ENCODE results near the gene EPHA5. TPM values are rescaled to one million over a fixed set of nuclear protein-coding genes. Genes with fewer than 3 reads are reported as not detected.

Gene EPHA5
- total and polyA plus RNA-seq, 9 of the 15 experiments (the other 6 are each of a cell fraction or from before 2014, with no cell fraction given), result 0.04 TPM; not detected in 8

DNA sequence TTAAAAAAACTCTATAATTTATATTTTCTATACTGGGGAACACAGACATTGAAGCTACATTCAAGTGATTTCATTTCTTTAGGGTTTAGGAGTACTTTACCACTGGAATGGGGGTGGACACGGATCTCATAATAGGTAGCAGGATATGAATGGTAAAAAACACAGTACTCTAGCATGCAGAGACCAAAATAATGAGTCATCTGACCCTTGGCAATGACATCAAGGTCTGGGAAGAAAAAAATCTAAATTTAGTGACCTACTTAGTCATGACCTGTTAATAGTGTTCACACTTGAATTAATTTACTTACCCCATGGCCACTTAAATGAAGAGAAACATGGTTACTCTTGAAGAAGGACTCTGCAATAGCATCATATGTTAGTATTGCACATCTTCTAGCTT, 187.9 kb downstream of the EPHA5 start (continued):
- TF ChIP-seq, protein P1, sequence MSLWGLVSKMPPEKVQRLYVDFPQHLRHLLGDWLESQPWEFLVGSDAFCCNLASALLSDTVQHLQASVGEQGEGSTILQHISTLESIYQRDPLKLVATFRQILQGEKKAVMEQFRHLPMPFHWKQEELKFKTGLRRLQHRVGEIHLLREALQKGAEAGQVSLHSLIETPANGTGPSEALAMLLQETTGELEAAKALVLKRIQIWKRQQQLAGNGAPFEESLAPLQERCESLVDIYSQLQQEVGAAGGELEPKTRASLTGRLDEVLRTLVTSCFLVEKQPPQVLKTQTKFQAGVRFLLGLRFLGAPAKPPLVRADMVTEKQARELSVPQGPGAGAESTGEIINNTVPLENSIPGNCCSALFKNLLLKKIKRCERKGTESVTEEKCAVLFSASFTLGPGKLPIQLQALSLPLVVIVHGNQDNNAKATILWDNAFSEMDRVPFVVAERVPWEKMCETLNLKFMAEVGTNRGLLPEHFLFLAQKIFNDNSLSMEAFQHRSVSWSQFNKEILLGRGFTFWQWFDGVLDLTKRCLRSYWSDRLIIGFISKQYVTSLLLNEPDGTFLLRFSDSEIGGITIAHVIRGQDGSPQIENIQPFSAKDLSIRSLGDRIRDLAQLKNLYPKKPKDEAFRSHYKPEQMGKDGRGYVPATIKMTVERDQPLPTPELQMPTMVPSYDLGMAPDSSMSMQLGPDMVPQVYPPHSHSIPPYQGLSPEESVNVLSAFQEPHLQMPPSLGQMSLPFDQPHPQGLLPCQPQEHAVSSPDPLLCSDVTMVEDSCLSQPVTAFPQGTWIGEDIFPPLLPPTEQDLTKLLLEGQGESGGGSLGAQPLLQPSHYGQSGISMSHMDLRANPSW (CRISPR knock-in tag; IDR thresholded peaks at IDR 0.05), result no peak
- no peak for TF ChIP-seq ZNF76 (CRISPR knock-in tag; IDR thresholded peaks at IDR 0.05; ENCODE audit: borderline replicate concordance)

DNA sequence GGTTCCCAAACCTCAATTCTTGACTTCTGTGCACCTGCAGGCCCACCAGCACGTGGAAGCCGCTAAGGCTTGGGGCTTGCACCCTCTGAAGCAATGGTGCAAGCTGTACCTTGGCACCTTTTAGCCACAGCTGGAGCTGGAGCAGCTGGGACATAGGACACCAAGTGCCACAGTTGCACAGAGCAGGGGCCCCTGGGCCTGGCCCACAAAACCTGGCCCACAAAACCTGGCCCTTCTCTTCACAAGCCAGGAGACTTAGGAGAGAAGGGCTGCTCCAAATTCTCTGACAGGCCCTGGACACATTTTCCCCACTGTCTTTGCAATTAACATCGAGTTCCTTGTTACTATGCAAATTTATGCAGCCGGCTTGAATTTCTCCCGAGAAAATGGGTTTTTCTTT, 197.8 kb downstream of the EPHA5 start:
- TF ChIP-seq NEUROD1 (IDR thresholded peaks at IDR 0.05; ENCODE audit: borderline replicate concordance, low read depth, low read length, partially characterized antibody) (no peak), ZSCAN29 (IDR thresholded peaks at IDR 0.05) (no peak), ASH1L (IDR thresholded peaks at IDR 0.05; ENCODE audit: borderline replicate concordance, low read depth, partially characterized antibody) (no peak), ETV6 (IDR thresholded peaks at IDR 0.05; ENCODE audit: borderline replicate concordance in 1 of 2, low read depth in 2 of 2, low read length in 1 of 2) (no peak), ETV6 (CRISPR knock-in tag; IDR thresholded peaks at IDR 0.05; ENCODE audit: borderline replicate concordance) (no peak), BRD4 (IDR thresholded peaks at IDR 0.05) (no peak), ZNF507 (tag; conservative IDR thresholded peaks at IDR 0.05) (no peak), ZNF24 (IDR thresholded peaks at IDR 0.05) (no peak), ZNF23 (CRISPR knock-in tag; IDR thresholded peaks at IDR 0.05) (no peak), RBM17 (IDR thresholded peaks at IDR 0.05; ENCODE audit: borderline replicate concordance, low read depth, low read length) (no peak), U2AF1 (optimal IDR thresholded peaks at IDR 0.05; ENCODE audit: low read depth, low read length) (no peak), NELFE (IDR thresholded peaks at IDR 0.05; ENCODE audit: insufficient read depth, insufficient read length) (no peak)
- TF ChIP-seq, protein P2, sequence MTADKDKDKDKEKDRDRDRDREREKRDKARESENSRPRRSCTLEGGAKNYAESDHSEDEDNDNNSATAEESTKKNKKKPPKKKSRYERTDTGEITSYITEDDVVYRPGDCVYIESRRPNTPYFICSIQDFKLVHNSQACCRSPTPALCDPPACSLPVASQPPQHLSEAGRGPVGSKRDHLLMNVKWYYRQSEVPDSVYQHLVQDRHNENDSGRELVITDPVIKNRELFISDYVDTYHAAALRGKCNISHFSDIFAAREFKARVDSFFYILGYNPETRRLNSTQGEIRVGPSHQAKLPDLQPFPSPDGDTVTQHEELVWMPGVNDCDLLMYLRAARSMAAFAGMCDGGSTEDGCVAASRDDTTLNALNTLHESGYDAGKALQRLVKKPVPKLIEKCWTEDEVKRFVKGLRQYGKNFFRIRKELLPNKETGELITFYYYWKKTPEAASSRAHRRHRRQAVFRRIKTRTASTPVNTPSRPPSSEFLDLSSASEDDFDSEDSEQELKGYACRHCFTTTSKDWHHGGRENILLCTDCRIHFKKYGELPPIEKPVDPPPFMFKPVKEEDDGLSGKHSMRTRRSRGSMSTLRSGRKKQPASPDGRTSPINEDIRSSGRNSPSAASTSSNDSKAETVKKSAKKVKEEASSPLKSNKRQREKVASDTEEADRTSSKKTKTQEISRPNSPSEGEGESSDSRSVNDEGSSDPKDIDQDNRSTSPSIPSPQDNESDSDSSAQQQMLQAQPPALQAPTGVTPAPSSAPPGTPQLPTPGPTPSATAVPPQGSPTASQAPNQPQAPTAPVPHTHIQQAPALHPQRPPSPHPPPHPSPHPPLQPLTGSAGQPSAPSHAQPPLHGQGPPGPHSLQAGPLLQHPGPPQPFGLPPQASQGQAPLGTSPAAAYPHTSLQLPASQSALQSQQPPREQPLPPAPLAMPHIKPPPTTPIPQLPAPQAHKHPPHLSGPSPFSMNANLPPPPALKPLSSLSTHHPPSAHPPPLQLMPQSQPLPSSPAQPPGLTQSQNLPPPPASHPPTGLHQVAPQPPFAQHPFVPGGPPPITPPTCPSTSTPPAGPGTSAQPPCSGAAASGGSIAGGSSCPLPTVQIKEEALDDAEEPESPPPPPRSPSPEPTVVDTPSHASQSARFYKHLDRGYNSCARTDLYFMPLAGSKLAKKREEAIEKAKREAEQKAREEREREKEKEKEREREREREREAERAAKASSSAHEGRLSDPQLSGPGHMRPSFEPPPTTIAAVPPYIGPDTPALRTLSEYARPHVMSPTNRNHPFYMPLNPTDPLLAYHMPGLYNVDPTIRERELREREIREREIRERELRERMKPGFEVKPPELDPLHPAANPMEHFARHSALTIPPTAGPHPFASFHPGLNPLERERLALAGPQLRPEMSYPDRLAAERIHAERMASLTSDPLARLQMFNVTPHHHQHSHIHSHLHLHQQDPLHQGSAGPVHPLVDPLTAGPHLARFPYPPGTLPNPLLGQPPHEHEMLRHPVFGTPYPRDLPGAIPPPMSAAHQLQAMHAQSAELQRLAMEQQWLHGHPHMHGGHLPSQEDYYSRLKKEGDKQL (CRISPR knock-in tag; IDR thresholded peaks at IDR 0.05; ENCODE audit: borderline replicate concordance), result no peak
- no peak overlapping the region for H3K4me3 ChIP-seq
- H3K4me1 ChIP-seq (replicated peaks in 1 of 2; ENCODE audit: control insufficient read depth in 2 of 2, insufficient read depth in 2 of 2, low read length in 2 of 2), result no peaks in the 10 kb centered on the region
- intact Hi-C loops (cut with micrococcal nuclease), result no loop called here
- DNase-seq (ENCODE audit: extremely low read depth in 1 of 4, low spot score in 3 of 4) (no peak), ATAC-seq (no peak), FAIRE-seq (no peak)
- BruUV-seq (replicated peaks), result no TSS peak
- WGBS (ENCODE audit: insufficient coverage, low coverage, missing lambda C conversion rate), result 0% methylated on average over 5 of the region's 5 CpGs
- H3K9me1 ChIP-seq (ENCODE audit: control insufficient read depth, insufficient read depth, low read length), result no peaks in the 10 kb centered on the region
- in situ Hi-C loops (cut with MboI), result no loop called here
- H3K9ac ChIP-seq (ENCODE audit: insufficient read depth in 1 of 2, low read depth in 2 of 2, low read length in 2 of 2), result no peak overlapping the region
- H3K27ac ChIP-seq (ENCODE audit: extremely low read depth, low read depth, low read length), result no peak overlapping the region
- no peak overlapping the region for H3K4me2 ChIP-seq (ENCODE audit: insufficient read depth, low read length)
- ChIA-PET POLR2A (no interaction called here), CTCF (ENCODE audit: low intra/inter-chr PET ratio) (no interaction called here)
- no peaks in the 10 kb centered on the region for H3K79me2 ChIP-seq (ENCODE audit: control insufficient read depth, insufficient read depth, low read length)
- no peaks in the 10 kb centered on the region for H4K20me1 ChIP-seq (replicated peaks; ENCODE audit: control insufficient read depth, insufficient read depth, low read length)
- no peak overlapping the region for H2AFZ ChIP-seq (ENCODE audit: low read depth, low read length)
- no peaks in the 10 kb centered on the region for H3K27me3 ChIP-seq (ENCODE audit: control insufficient read depth in 2 of 2, insufficient read depth in 2 of 2, low read length in 2 of 2)
- no peaks in the 10 kb centered on the region for H3K36me3 ChIP-seq (ENCODE audit: control insufficient read depth, insufficient read depth, low read length)
- no peaks in the 10 kb centered on the region; the same call in 1 of the 2 replicates for H3K9me3 ChIP-seq (replicated peaks; ENCODE audit: control insufficient read depth, insufficient read depth, low read depth, low read length)

All from K562 (cell line).